HG02588 (cell line): ENCODE data around the gene WDR88.

Experiments
- ATAC-seq: cut with Tn5 transposase; IDR thresholded peaks from one replicate; pipeline ENCODE4 v1.9.1; 2021; ENCODE audit warnings: mild to moderate bottlenecking, moderate library complexity; ENCODE audit not compliant: unreplicated experiment

WDR88 gene, protein sequence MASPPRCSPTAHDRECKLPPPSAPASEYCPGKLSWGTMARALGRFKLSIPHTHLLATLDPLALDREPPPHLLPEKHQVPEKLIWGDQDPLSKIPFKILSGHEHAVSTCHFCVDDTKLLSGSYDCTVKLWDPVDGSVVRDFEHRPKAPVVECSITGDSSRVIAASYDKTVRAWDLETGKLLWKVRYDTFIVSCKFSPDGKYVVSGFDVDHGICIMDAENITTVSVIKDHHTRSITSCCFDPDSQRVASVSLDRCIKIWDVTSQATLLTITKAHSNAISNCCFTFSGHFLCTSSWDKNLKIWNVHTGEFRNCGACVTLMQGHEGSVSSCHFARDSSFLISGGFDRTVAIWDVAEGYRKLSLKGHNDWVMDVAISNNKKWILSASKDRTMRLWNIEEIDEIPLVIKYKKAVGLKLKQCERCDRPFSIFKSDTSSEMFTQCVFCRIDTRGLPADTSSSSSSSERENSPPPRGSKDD

DNA sequence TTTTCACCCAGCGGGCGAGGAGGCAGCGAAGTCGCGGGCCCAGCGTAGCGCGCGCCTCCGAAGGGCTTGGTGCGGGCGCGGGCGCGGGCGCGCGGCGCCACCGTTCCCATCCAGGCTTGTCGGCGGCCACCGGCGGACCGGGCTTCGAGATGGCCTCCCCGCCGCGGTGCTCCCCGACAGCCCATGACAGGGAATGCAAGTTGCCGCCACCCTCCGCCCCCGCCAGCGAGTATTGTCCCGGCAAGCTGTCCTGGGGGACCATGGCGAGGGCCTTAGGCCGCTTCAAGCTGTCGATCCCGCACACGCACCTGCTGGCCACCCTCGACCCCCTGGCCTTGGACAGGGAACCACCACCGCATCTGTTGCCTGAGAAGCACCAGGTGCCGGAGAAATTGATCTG, at the start of gene WDR88:
Gene WDR88, plus strand, starts transcription at position 94 of the 400 bp plus-strand sequence. Its CDS starts 56 bp downstream, at position 150.
- ATAC-seq, result no peak

DNA sequence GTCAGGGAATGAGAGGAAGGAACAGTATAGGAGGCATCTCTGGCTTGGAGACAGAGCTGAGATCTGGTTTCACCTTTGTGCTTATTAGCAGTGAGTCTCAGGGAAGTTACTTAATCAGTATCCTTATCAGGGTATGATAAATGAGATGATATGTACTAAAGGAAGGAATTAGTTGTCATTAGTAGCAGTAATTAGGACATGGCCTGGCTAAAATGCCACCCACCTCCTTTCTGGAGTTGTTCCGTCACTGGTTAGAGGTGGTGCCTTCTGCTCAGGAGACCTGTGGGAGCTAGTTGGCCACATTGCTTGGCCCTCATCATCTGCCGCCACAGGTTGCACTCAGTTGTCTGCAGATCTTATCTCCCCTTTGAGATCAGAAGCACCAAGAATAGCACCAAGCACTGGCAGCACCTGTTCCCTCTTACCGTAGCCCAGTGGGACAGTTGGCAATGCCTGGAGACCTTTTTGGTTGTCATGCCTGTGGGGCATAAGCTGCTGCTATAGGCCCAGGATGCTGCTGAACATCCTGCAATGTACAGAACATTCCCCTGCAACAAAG, 46.3 kb upstream of the WDR88 start:
- ATAC-seq, result no peak

DNA sequence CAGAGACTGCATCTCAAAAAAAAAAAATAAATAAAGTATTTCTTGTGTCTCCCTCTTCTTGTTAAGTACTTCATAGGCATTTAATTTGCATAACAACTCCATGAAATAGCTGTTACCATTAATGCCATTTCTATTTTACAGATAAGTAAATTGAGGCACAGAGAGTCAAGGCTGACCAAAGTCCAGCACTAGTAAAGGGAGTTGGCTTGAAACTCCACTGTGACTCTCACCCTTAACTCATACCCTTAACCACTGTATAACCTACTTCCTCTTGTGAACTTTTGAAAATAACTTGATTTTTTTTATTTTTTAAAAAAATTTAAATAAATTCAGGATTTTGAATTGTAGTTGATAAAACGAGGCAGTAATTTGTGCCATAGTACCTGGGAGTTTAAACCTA, 45.0 kb upstream of the WDR88 start:
- no peak for ATAC-seq

DNA sequence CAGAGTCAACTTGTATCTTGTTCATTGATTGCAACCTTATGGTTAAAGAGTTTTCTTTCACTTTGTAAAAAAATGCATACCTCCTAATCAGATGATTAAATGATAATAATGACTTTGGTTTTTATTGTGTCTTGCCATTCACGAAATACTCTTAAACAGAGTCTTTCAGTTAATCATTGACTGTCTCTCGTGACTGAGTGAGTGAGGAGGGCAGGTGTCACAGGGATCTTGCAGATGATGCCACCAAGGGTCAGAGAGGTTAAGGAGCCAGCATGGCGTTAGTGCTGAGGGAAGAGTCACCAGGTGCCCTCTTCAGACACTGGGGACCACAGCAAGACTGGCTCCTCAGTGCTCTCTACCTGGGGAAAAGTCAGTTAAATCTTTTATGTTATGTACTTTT, 42.9 kb upstream of the WDR88 start:
- no peak for ATAC-seq

DNA sequence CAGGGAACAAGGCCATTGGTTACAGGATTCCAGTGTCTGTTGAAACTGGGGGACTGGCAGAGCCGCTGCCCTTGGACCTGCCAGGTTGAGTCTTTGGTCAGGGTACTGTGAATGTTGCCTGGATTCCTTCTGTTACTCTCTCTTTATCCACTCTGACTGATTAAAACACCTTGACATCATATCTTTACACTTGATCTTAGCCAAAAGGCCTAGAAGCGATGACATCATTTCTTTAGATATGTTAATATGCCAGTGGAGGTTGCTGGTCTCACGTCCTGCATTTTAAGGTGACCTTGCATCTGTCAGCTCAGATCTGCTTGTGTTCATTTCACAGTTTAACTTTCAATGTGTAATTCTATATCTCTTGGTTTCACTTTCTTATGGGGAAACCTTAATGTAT, 41.7 kb upstream of the WDR88 start:
- ATAC-seq, result no peak

DNA sequence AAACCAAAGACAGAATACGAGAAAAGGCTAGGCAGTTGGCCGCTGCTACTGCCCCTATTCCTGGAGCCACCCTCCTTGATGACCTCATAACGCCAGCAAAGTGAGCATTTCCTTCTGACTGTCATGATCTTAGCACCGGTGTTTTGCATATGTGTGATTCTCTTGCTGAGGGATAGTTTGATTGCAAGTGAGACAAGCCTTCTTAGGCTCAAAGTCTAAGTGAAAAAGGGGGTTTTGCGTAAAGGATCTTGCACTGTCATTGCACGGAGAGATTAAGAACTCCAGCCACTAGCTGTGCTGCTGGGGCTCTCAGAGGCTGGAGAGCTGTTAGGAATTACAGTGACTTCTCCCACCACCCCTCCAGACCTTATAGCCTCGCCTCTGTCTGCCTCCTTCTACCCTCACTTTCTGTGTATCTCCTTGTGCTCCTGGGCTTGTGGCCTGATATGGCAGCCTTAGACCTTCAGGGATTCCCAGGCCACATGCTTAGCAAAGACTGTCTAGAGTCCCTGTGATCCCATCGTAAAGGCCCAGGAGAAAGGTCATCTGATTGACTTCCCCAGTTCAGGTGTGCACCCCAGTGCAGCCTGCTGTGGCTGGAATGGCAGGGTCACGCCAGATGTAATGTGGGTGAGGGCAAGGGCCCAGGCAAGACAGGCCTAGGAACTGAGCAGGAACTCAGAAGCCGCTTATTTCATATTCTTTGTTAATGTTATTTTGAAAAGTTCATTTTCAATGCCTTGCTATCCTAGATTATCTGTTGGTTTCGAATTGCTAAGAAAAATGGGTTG, 38.3 kb upstream of the WDR88 start:
- ATAC-seq, result no peak

DNA sequence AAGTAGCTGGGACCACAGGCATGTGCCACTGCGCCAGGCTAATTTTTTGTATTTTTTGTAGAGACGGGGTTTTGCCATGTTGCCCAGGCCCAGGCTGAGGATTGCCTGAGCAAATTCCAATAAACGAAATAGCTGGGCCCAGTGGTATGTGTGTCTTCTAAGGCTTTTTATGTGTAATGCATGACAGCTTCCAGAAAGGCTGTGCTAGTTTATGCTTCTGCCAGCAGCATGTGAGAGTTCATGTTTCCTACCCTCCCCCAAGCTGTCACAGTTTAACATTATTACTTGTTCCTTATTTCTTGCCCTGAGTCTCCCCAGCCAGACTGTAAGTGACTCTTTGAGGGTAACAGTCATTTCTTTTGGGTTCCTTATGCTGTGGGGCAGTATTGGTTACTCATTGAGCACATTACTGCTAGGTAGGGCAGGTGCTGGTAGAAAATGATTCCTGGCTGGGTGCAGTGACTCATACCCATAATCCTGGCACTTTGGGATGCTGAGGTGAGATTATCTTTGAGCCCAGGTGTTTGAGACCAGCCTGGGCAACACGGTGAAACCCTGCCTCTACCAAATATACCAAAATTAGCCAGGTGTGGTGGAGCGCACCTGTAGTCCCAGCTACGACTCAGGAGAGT, 37.4 kb upstream of the WDR88 start:
- ATAC-seq, result no peak

DNA sequence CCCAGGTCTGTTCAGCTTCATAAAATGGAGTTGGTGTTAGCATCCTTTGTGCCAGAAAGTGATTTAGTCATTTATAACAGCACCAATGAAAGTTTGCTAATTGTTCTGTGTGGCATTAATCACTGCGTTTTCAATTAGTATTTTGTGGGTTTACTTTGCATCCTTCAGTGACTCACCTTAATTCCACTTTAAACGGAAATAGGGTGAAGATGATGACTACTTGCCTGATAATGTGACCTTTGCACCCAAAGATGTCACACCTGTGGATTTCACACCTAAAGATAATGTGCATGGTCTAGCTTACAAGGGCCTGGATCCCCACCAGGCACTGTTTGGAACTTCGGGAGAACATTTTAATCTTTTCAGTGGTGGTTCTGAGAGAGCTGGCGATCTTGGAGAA, 35.9 kb upstream of the WDR88 start:
- ATAC-seq, result no peak

DNA sequence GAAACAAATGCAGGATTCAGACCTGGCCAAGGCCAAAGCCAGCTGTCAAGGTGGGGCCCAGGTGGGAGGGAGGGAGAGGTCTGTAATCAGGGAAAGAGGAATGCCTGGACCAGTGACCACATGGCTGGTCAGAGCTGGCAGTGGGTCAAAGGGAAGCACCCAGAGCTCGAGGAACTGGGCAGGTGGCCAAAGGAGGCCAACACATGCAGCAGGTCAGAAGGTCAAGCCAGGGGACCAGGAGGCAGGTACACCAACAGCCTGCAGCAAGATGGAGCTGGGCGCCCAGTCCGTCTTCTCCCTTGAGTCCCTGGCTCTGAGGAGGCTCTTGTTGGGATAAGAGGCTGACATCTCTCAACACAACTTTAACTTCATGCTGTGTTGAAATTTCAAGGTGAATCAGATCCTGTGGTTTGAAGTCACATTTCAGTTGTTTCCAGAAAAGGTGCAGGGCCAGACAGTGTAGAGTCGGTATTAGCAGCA, 33.8 kb upstream of the WDR88 start:
- ATAC-seq, result no peak

DNA sequence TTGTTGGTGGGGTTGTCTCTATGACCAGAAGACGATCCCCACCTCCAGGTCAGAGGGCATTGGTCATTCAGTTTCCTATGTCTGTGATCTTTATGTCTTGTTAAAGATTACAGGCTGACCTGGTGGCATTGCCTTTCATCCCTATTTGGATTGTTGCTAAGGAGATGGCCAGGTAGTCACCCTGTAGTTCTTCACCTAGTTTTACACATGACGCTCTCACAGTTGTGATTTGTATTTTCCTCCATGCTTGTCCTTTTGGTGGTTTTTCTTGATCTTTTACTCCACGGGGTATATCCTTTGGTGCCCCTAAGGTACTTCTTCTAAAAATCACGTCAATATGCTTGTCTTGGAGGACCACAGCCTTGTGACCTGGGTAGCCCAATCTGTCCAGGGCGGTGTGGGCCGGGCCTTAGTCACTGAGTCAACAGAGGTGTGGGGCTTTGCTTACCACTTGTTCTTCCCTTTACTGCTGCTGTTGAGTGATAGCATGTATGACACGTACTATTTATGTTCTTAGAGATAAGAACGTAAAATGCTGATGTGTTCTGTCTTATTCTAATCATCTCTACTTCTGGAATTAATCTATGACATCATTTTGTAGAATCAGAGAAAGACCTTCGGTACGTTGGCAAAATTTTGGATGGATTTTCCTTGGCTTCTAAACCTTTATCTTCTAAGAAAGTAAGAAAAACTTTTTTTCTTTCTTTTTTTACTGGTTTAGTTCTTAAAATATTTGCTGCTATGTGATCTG, 30.8 kb upstream of the WDR88 start:
- ATAC-seq, result no peak

DNA sequence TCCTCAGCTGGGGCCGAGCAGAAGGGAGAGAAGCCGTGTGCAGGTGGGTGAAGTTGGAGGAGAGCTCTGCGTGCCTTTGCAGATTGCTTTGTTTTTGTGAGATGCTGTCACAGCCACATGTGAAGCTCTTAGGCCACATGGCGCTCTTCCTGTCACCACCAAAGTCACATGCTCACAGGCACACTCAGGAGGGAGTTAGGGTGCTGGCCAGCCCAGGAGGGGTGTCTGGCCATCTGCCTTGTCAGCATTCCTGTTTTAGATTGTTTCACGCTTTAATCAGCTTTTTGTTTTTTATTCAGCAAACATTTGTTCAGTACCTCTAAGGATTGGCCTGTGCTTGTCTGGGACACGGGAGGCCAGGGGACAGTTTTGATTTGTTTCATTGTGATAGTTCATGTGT, 29.0 kb upstream of the WDR88 start:
- ATAC-seq, result no peak

DNA sequence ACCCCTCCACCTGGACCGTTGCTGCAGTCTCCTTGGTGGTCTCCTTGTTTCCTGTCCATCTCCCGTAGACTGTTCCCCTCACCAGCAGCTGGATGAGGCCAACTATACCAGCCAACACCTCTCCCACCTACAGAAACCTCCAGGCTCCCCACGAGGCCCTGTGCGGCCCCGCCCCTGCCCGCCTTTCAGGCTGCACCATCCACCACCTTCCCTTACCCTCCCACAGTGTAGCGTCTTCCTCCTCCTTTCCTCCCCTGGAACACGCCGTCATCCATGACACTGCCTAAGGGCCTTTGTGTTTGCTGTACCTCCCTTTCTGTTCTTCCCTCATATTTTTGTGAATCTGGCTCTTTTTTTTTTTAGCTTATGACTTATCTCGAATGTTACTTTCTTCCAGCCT, 23.8 kb upstream of the WDR88 start:
- ATAC-seq, result no peak

DNA sequence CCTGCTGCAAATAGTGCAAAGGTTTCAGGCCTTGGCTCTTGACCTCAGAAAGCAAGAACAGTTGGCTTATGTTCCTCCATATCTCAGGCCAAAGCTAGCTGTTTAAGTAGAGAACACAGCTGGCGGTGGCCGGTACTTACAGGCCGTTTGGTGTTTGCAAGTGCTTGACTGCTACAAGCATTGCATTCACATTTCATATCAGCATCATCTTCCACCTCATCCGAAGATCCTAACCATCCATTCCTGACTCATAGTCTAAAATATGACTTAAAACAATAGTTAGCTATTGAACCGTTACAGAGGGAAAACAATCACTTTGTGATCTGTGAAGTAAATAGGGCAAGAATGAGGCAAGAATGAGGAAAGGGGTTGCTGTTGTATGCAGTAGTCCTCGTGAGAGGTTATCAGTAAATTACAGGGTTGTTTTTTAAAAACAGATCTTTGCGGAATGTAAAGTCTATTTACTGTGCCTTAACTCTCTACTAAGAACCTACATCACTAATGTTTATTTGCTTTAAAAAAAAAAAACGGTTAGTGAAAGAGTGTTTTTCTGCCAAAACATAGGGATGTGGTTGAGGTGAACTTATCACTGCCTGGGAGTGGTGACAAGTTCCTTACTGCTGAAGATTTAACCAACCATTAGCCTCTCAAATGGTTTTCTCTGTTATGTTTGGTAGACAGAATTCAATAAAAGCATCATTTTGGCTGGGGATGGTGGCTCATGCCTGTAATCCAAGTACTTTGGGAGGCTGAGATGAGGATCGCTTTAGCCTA, 21.6 kb upstream of the WDR88 start:
- no peak for ATAC-seq

DNA sequence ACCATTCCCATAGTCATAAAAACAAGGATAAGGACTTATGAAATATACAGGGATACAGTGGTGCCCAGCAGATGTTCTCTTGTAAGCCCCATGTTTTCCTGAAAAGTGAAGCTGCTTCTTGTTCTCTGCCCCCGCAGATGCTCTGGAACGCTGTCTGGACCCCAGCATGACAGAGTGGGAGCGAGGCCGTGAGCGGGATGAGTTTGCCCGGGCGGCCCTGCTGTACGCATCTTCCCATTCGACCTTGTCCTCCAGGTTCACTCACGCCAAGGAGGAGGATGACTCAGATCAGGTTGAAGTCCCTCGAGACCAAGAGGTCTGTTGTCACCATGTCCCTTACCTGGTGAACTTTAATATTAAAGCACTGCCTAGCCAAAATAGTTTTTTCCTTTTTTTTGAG, 20.3 kb upstream of the WDR88 start:
- ATAC-seq, result no peak

DNA sequence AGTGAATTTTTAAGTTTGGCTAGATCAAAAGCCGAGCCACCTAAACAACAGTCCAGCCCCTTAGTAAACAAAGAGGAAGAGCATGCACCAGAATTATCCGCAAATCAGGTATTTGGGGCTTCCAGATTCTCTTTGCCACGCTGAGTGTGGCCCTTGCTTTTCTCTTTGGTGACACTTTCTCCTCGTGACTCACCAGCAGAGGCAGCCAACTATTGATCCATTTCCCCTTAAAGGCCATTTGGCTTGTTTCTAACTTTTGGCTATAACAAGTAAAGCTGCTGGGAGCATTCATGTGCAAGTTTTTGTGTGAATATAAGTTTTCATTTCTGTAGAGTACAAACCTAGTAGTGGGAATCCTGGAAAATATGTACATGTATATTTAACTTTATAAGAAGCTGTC, 17.6 kb upstream of the WDR88 start:
- no peak for ATAC-seq

DNA sequence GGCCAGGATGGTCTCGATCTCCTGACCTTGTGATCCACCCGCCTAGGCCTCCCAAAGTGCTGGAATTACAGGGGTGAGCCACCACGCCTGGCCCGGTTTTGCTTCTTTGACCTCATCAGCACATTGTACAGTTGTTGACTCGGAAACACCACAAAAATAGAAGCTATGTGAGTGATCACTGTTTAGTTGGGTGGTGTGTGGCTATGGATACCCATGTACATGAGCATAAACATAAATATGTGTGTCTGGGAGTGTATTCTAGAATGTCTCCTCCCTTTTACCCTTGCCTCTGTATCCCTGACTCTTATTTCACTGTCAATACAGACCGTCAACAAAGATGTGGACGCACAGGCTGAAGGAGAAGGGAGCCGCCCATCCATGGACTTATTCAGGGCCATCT, 14.4 kb upstream of the WDR88 start:
- ATAC-seq, result no peak

DNA sequence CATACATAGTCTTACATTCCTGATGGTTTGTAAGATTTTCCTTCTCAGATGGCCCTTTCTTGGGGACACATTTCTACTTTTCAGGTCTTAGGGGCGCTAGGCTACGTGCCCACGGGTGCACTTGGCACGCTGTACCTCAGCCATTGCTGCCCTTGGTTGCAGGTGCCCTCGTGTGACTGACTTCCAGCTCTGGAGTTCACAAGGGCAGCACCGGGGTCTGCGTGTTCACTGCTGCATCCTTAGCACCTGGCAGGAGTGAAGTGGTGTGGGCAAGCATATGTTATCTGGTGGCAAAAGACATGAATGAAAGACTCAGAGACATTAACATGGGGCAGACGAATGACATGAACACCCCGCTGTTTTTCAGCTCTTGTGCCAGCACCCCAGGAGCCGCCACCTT, 13.3 kb upstream of the WDR88 start:
- ATAC-seq, result no peak

DNA sequence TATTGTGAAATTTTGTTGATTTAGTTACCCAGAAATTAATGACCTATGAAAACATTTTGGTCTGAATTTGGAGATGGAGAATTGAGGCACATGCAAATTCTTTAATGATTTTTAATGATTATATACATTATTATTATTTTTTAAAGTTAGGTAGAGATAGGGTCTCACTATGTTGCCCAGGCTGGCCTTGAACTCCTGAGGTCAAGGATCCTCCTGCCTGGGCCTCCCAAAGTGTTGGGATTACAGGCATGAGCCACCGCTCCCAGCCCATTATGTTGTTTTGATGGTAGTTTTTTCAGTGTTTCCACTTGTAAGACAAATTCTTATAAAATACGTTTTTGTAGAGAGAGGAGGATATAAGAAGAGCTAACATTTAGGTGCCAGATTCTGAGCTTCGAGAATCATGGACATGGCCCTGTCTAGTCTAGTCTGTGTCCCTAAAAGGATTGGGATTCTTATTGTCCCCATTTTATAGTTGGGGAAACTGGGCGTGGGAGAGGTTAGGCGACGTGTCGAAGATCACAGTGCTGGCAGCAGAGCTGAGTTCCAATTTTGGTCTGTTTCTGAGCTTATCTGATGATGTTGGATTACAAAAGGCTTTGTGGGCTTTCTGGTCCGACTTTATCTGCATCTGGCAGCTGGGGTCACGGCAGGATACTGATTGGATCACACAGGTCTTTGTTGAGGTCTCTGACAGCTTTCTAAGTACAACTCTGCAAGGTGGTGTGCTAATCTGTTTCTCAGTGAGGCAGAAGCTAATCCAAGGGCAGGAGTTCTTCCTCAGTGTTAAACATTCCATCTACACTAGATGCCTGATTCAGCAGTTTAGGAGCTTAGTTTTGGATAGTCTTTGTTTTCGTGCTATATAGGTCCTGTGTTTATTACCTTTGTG, 7.5 kb upstream of the WDR88 start:
- no peak for ATAC-seq

DNA sequence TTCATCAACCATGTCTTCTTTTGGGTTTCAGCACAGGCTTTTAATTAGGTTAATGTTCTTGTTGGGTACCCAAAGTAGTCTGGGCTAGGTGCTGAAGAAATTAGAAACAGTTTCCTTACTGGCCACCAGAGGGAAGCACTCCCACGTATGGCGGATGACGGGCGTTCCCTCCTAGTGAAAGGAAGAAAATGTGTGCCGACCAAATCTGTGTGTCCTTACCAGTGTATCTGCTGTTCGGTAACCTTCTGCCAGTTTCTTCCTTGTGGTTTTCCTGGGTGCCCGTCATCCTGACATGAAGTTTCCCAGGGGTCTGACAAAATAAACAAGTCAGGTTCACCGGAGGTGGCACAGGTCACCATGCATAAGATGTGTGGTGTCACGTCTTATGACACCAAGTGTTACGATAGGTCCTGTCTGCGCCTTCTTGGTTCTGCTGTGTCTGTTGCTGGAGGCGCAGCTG, 6.0 kb upstream of the WDR88 start:
- ATAC-seq, result no peak
